HepG2 (cell line): ENCODE measurements around the gene MYO10. TPM values are rescaled to one million over a fixed set of nuclear protein-coding genes. Genes with fewer than 3 reads are reported as not detected.

Source experiments
- ATAC-seq: fragments of 200-7000 bp; cut with Tn5 transposase; 3 replicates; pipeline ENCODE4 v1.9.1; 2020; ENCODE audit warnings: mild to moderate bottlenecking, moderate library complexity
- BruUV-seq: library from RNA; stranded (reverse); fragments of 400-500 nt; replicated peaks from 2 replicates; lab custom pipeline; 2021; lab: Mats Ljungman, UMichigan
- CTCF ChIA-PET: fragments of 300-600 bp; formaldehyde crosslinking; extraction: SDS; loops from one replicate; lab custom pipeline; 2021; ENCODE audit warnings: low total read pairs, inconsistent platforms, low intra/inter-chr PET ratio; lab: Yijun Ruan, JAX
- POLR2A ChIA-PET: fragments of 350-600 bp; sonication (Branson Sonifier 250); formaldehyde crosslinking; loops from one replicate; lab custom pipeline; 2020; ENCODE audit warnings: antibody characterized with exemption, inconsistent platforms; lab: Yijun Ruan, JAX
- DNase-seq: peaks from one replicate; pipeline ENCODE4 v3.0.0-alpha.2; 2015; ENCODE audit warnings: low spot score
- FAIRE-seq: peaks from 3 replicates; lab custom pipeline; 2011; peaks lifted over from hg19 to GRCh38; lab: Jason Lieb, UNC
- H2AFZ ChIP-seq: one replicate; pipeline ENCODE4 v1.6.1; 2011; ENCODE audit warnings: low read length, inconsistent platforms
- H3K27ac ChIP-seq: fragments of 300-600 bp; 3 replicates; pipeline ENCODE4 v1.8.0; 2011; ENCODE audit warnings: mixed run types, mild to moderate bottlenecking, mixed read lengths, low read length, inconsistent platforms; ENCODE audit not compliant: insufficient read depth; ENCODE audit errors: extremely low read length
- H3K27me3 ChIP-seq, 2 experiments: fragments of 200-600 bp in 1 of 2; 2 replicates in 1 of 2; 3 replicates in 1 of 2; pipeline versions ENCODE4 v1.6.0 to v1.8.0; 2011; ENCODE audit warnings: low read length in 2 of 2, mild to moderate bottlenecking in 2 of 2, moderate library complexity in 2 of 2, inconsistent platforms in 1 of 2; ENCODE audit not compliant: insufficient read depth in 2 of 2, control insufficient read depth in 1 of 2
- H3K36me3 ChIP-seq, 2 experiments: fragments of 200-600 bp in 1 of 2; replicated peaks in 1 of 2; 2 replicates in 1 of 2; 3 replicates in 1 of 2; pipeline versions ENCODE4 v1.5.1 to v1.8.0; 2011; ENCODE audit warnings: low read length in 2 of 2, inconsistent platforms in 1 of 2; ENCODE audit not compliant: insufficient read depth in 2 of 2, control insufficient read depth in 1 of 2
- H3K4me1 ChIP-seq: 2 replicates; pipeline ENCODE4 v1.5.1; 2012; ENCODE audit warnings: low read length, inconsistent platforms; ENCODE audit not compliant: insufficient read depth
- H3K4me2 ChIP-seq: 2 replicates; pipeline ENCODE4 v1.6.0; 2011; ENCODE audit warnings: low read depth, low read length, inconsistent platforms
- H3K4me3 ChIP-seq, 3 experiments: fragments of 200-600 bp in 1 of 3; sonication (generic), shearing (Covaris generic) in 1 of 3; replicated peaks in 1 of 3; 2 replicates each; pipeline ENCODE4 v1.5.1; 2011 to 2016; ENCODE audit warnings: low read length in 3 of 3, inconsistent platforms in 2 of 3, low read depth in 2 of 3, mild to moderate bottlenecking in 2 of 3, control low read depth in 1 of 3, mixed read lengths in 1 of 3; ENCODE audit not compliant: insufficient read depth in 1 of 3
- H3K79me2 ChIP-seq: one replicate; pipeline ENCODE4 v1.6.1; 2011; ENCODE audit warnings: low read length, inconsistent platforms; ENCODE audit not compliant: insufficient read depth
- H3K9ac ChIP-seq: 2 replicates; pipeline ENCODE4 v1.6.0; 2011; ENCODE audit warnings: mild to moderate bottlenecking, low read depth, low read length, inconsistent platforms; ENCODE audit not compliant: insufficient read depth
- H3K9me3 ChIP-seq: 2 replicates; pipeline ENCODE4 v1.5.1; 2012; ENCODE audit warnings: mild to moderate bottlenecking, low read length
- H4K20me1 ChIP-seq: 2 replicates; pipeline ENCODE4 v1.6.0; 2011; ENCODE audit warnings: inconsistent platforms, mild to moderate bottlenecking, low read length, moderate library complexity; ENCODE audit not compliant: insufficient read depth
- BRD4 ChIP-seq: sonication (generic); formaldehyde crosslinking; IDR thresholded peaks from 2 replicates; pipeline ENCODE4 v1.4.0; 2020; ENCODE audit warnings: missing genetic modification reagents
- FOXC1 ChIP-seq: sonication (generic); formaldehyde crosslinking; IDR thresholded peaks from 2 replicates; pipeline ENCODE4 v1.8.0; 2022; ENCODE audit warnings: mild to moderate bottlenecking, missing genetic modification reagents, borderline replicate concordance
- KAT7 ChIP-seq: IDR thresholded peaks from 2 replicates; pipeline ENCODE4 v1.6.1; 2018; ENCODE audit warnings: borderline replicate concordance, missing compliant biosample characterization
- RBM22 ChIP-seq: fragments of 200-400 bp; formaldehyde crosslinking; optimal IDR thresholded peaks from 2 replicates; pipeline ENCODE3; 2017; ENCODE audit warnings: mild to moderate bottlenecking, low read length, moderate library complexity
- whole genome bisulfite sequencing: methylation state at CpG from one replicate; pipeline ENCODE4 v1.1.6; 2017; ENCODE audit warnings: low lambda C conversion rate; 5-methylcytosine and 5-hydroxymethylcytosine counted together
- in situ Hi-C: cut with HindIII; loops from 2 replicates; pipeline ENCODE4 v1.10.0; 2017; ENCODE audit warnings: low pct_unique_long_range_greater_than_20kb; ENCODE audit not compliant: extremely low pct_ligation_motif_present
- intact Hi-C: fragments of 100-400 bp; cut with micrococcal nuclease; formaldehyde crosslinking; loops from one replicate; pipeline ENCODE4 v1.10.0; 2022; ENCODE audit not compliant: unreplicated experiment
- polyA plus RNA-seq, 8 experiments: library from polyadenylated mRNA; depleted of rRNA in 3 of 8; stranded (reverse) in 7 of 8; unstranded in 1 of 8; fragments of >200 nt; fragmentation: Illumina TruSeq in 4 of 8; extraction: Trizol in 4 of 8; gene quantifications; 2 replicates each; pipeline versions ENCODE4 v1.2.1 to v1.2.3, GENCODE V29; 2011 to 2016; ENCODE audit warnings: low read depth in 4 of 8, missing spikeins in 1 of 8, mixed read lengths in 1 of 8; ENCODE audit not compliant: insufficient read depth in 1 of 8
- total RNA-seq, 5 experiments: library from RNA; depleted of rRNA; stranded (reverse); fragments of >200 nt; fragmentation: Illumina TruSeq; extraction: Trizol; gene quantifications; 2 replicates each; pipeline ENCODE4 v1.2.3, GENCODE V29; 2016; ENCODE audit warnings: low read depth in 1 of 5
- TF ChIP-seq, protein P1 (sequence below): sonication (generic); formaldehyde crosslinking; IDR thresholded peaks from 2 replicates; pipeline ENCODE4 v1.8.1; 2023; ENCODE audit warnings: missing genetic modification reagents, inconsistent platforms, borderline replicate concordance
- TF ChIP-seq, protein P2 (sequence below): sonication (generic); formaldehyde crosslinking; IDR thresholded peaks from 2 replicates; pipeline ENCODE4 v1.4.0; 2020; ENCODE audit warnings: missing genetic modification reagents

Gene MYO10
- total and polyA plus RNA-seq, 2 of the 13 experiments (the other 11 are each of a cell fraction or from before 2014, with no cell fraction given), result 4.5 to 14.0 TPM

DNA sequence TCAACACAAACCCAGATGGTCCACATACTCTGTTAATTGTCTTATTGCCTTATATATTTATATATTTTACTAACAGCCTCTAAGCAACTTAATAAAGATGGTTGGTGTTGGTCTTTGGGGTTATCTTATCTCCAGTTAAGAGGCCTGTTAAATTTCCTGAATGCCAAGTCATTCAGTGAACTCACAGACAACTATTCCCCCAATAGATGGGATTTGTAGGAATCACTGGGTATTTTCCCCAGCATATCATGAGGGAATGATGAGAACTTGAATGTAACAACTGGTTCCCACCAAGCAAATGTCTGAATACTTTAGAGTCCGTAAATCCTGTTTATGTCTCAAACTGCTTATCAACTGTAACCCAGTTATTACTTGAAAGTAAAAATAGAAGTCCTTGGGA, 276.6 kb downstream of the MYO10 start:
- Histone ChIP-seq H3K36me3 (no peaks in the 10 kb centered on the region), H3K27ac (no peak overlapping the region), H3K9me3 (no peaks in the 10 kb centered on the region)
- WGBS, result 43% methylated on average over 1 of the region's 1 CpG
- CTCF ChIA-PET, result no interaction called here
- no peak for ATAC-seq
- in situ Hi-C loops, result no loop called here
- no peak for TF ChIP-seq BRD4
- TF ChIP-seq, all 625 proteins: peak for 0
- no peak overlapping the region for H2AFZ ChIP-seq
- no peaks in the 10 kb centered on the region for H4K20me1 ChIP-seq
- no peak for DNase-seq
- H3K4me2 ChIP-seq, result no peak overlapping the region
- no TSS peak for BruUV-seq
- H3K27me3 ChIP-seq, result no peaks in the 10 kb centered on the region; a peak in 3 of 5 replicates
- H3K4me3 ChIP-seq, result no peak overlapping the region
- H3K4me1 ChIP-seq, result no peaks in the 10 kb centered on the region
- no peak for FAIRE-seq
- H3K9ac ChIP-seq, result no peak overlapping the region
- POLR2A ChIA-PET, result no interaction called here
- intact Hi-C loops, result no loop called here
- no peaks in the 10 kb centered on the region for H3K79me2 ChIP-seq

DNA sequence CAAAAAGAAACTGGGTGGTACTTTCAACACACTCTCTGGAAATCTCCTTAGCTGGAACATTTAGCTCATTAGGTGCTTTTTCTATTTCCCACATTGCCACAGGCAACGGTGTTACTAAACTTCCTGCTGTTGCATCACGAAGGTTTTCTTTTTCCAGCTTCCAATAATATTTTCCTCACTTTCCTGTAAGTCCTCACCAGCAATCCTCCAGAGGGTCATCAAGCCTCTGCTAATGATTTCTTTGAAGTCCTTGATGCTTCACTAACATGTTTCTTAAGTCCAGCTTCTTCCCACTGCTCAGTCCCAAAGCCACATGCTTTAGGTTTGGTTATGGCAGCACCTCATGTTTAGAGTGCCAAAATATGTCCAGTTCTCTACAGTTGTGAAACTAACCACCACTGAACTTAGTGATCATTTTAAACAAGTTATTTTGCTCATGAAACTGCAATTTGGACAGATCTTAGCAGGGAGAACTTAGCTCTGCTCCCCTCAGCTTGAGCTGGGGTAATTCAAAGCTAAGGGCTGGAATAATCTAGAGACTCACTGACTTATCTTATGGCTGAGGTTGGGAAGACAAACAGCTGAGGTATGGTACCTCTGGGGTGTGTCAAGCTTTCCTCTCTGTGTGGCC, 279.4 kb downstream of the MYO10 start:
- no peak overlapping the region for H3K9ac ChIP-seq
- ChIA-PET POLR2A (no interaction called here), CTCF (no interaction called here)
- no peak overlapping the region for H3K4me2 ChIP-seq
- FAIRE-seq (no peak), DNase-seq (no peak), ATAC-seq (no peak)
- no peaks in the 10 kb centered on the region for H3K4me1 ChIP-seq
- H2AFZ ChIP-seq, result no peak overlapping the region
- no TSS peak for BruUV-seq
- H3K79me2 ChIP-seq, result no peaks in the 10 kb centered on the region
- no peaks in the 10 kb centered on the region; a peak in 3 of 5 replicates for H3K27me3 ChIP-seq
- H3K36me3 ChIP-seq, result no peaks in the 10 kb centered on the region
- no peaks in the 10 kb centered on the region for H4K20me1 ChIP-seq
- no peaks in the 10 kb centered on the region for H3K9me3 ChIP-seq
- intact Hi-C loops, result no loop called here
- WGBS, result 25% methylated on average over 2 of the region's 2 CpGs
- no peak for TF ChIP-seq KAT7 (CRISPR knock-in tag)
- TF ChIP-seq, protein P1, sequence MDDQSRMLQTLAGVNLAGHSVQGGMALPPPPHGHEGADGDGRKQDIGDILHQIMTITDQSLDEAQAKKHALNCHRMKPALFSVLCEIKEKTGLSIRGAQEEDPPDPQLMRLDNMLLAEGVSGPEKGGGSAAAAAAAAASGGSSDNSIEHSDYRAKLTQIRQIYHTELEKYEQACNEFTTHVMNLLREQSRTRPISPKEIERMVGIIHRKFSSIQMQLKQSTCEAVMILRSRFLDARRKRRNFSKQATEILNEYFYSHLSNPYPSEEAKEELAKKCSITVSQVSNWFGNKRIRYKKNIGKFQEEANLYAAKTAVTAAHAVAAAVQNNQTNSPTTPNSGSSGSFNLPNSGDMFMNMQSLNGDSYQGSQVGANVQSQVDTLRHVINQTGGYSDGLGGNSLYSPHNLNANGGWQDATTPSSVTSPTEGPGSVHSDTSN (CRISPR knock-in tag), result no peak
- TF ChIP-seq RBM22, result no peak
- TF ChIP-seq, protein P2, sequence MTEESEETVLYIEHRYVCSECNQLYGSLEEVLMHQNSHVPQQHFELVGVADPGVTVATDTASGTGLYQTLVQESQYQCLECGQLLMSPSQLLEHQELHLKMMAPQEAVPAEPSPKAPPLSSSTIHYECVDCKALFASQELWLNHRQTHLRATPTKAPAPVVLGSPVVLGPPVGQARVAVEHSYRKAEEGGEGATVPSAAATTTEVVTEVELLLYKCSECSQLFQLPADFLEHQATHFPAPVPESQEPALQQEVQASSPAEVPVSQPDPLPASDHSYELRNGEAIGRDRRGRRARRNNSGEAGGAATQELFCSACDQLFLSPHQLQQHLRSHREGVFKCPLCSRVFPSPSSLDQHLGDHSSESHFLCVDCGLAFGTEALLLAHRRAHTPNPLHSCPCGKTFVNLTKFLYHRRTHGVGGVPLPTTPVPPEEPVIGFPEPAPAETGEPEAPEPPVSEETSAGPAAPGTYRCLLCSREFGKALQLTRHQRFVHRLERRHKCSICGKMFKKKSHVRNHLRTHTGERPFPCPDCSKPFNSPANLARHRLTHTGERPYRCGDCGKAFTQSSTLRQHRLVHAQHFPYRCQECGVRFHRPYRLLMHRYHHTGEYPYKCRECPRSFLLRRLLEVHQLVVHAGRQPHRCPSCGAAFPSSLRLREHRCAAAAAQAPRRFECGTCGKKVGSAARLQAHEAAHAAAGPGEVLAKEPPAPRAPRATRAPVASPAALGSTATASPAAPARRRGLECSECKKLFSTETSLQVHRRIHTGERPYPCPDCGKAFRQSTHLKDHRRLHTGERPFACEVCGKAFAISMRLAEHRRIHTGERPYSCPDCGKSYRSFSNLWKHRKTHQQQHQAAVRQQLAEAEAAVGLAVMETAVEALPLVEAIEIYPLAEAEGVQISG (CRISPR knock-in tag), result no peak
- TF ChIP-seq FOXC1 (CRISPR knock-in tag), result no peak
- no peak overlapping the region for H3K4me3 ChIP-seq
- no peak overlapping the region for H3K27ac ChIP-seq
- in situ Hi-C loops, result no loop called here
